Retinal pigment epithelial cell (primary cell): Measurements from ENCODE around the gene PCID2.

Experiments
- DNase-seq: peaks from one replicate; pipeline ENCODE4 v3.0.0-alpha.2; 2010; ENCODE audit warnings: low read depth
- H3K4me3 ChIP-seq: 2 replicates; pipeline ENCODE4 v1.5.1; 2011; ENCODE audit warnings: mild to moderate bottlenecking, low read length, control low read depth, moderate library complexity
- TF ChIP-seq, protein P1 (sequence below): conservative IDR thresholded peaks from 2 replicates; pipeline ENCODE4 v1.5.1; 2011; ENCODE audit warnings: low read depth, low read length, control low read depth, inconsistent platforms

Gene PCID2

DNA sequence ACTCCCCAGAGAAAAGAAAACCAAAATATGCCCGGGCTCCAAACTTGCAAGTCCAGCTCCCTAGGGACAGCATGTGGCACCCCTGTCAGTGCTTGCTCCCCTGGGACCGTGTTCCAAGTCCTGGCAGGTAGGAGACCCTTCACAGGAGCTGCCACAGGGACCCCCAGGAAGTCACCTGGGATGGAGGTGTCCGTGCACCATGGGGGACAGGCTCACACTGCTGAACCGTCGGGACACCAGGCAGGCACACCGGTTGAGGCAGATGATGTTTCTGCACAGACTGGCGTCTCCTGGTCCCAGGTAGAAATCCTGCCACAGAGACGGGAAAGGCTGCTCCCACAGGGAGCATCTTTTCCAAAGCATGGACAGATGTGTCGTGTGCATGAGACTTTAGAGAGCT is 61.7 kb downstream of the PCID2 start:
- no peak overlapping the region for H3K4me3 ChIP-seq
- TF ChIP-seq, protein P1, sequence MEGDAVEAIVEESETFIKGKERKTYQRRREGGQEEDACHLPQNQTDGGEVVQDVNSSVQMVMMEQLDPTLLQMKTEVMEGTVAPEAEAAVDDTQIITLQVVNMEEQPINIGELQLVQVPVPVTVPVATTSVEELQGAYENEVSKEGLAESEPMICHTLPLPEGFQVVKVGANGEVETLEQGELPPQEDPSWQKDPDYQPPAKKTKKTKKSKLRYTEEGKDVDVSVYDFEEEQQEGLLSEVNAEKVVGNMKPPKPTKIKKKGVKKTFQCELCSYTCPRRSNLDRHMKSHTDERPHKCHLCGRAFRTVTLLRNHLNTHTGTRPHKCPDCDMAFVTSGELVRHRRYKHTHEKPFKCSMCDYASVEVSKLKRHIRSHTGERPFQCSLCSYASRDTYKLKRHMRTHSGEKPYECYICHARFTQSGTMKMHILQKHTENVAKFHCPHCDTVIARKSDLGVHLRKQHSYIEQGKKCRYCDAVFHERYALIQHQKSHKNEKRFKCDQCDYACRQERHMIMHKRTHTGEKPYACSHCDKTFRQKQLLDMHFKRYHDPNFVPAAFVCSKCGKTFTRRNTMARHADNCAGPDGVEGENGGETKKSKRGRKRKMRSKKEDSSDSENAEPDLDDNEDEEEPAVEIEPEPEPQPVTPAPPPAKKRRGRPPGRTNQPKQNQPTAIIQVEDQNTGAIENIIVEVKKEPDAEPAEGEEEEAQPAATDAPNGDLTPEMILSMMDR: no peak
- DNase-seq: no peak

DNA sequence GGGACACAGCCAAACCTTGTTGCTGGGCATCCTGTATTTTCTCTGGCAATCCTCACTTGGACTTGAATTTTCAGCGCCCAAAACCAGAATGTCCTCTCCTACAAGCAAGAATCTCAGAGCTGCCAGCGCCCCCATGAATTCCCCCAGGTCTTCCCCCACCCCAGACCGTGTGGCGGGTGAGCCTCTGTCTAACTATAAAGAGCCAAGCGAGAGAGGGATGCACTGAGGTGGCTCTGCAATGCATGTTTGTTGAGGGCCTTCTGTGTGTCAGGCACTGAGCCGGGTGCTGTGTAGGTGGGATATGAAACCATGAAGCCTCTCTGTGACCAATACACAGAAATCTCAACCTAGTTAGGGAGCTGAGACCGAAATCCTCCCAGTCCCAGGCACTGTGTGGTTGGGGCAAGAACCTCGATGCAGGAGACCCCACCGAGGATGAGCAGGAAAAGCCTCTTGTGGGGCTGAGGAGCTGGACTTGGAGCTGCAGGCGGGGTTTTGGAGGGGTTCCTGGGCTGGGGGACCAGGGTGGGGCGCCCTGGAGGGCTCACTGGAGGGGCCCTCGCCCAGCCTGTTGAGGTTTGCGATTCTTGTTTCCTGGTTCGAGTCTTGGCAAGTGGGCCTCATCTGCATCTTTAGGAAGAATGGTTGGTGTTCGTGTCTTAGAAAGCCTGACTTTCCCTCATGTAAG is 62.4 kb downstream of the PCID2 start:
- DNase-seq: no peak
- TF ChIP-seq, protein P1: no peak
- H3K4me3 ChIP-seq: no peak overlapping the region

DNA sequence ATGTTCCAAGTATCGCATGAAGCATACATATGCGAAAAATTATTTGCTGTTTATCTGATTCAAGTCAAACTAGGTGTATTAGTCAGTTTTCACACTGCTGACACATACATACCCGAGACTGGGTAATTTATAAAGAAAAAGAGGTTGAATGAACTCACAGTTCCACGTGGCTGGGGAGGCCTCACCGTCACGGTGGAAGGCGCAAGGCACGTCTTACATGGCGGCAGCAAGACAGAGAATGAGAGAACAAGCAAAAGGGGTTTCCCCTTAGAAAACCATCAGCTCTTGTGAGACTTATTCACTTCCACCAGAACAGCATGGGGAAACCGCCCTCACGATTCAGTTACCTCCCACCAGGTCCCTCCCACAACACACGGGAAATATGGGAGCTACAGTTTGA is 63.0 kb downstream of the PCID2 start:
- TF ChIP-seq, protein P1: no peak
- no peak overlapping the region for H3K4me3 ChIP-seq
- DNase-seq: no peak

DNA sequence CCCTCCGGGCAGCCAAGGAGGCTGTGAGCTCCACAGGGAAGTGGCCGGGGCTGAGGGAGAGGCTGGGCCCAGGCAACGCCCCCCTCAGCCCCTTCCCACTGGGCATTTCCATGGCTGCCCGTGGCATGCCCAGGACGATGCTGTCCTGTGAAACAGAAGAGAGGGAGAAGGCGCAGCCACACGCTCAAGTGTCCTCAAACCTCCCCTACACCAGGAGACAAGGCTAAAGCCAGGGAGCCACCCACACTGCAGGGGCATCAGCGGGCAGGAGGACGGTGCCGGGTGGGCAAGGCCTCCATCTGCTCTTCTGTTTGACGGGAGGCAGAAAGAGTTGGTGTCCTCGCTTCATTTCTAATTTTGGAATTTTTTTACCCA is 64.2 kb downstream of the PCID2 start:
- no peak overlapping the region for H3K4me3 ChIP-seq
- TF ChIP-seq, protein P1: no peak
- DNase-seq: no peak

DNA sequence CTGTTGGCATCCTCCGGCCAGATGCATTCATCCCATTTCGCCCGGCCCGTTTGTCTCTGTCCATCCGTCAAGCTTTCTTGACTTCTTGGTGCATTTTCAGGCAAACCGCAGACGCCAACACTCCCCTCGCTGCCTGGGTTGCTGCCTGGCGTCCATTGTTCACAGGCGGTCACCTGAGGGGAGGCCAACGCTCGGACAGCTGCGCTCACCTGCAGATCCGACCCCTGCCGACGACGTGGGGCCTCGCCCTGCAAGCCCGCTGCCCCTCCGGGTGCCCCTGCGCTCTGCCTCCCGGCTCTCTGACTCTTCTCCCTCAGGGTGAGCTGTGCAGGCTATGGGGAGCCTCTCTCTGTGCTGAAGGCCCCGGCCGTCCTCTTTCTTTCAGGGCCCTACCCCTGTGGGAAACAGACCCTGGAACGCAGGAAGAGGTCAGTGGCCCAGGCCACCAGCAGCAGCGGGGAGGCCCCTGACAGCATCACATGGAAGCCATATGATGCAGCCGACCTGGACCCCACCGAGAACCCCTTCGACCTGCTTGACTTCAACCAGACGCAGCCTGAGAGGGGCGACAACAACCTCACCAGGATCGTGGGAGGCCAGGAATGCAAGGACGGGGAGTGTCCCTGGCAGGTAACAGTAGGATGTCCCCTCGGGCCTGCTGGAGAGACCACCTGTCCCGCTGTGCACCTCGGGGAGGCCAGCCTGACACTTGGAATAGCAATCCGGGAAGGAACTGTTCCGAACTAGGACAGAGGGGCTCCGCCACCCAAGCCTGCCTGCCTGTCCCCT is 64.8 kb downstream of the PCID2 start:
- DNase-seq: no peak
- TF ChIP-seq, protein P1: no peak
- no peak overlapping the region for H3K4me3 ChIP-seq

DNA sequence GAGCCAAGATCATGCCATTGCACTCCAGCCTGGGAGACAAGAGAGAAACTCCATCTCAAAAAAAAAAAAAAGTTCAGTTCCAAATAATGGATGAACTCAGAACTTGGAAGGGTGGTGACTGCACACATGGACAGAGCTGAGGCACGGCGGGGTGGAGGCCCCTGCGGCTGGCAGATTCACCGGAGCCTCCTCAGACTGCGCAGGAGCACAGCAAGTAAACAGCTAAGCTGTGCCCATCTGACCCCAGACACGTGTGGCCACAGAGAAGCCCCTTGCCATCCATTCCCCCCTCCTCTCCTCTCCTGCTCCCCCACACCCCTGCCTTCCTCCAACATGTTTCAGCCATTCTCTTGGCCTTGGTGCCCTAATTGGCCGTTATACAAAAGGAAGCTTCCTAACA is 65.6 kb downstream of the PCID2 start:
- TF ChIP-seq, protein P1: no peak
- no peak for DNase-seq
- no peak overlapping the region for H3K4me3 ChIP-seq

DNA sequence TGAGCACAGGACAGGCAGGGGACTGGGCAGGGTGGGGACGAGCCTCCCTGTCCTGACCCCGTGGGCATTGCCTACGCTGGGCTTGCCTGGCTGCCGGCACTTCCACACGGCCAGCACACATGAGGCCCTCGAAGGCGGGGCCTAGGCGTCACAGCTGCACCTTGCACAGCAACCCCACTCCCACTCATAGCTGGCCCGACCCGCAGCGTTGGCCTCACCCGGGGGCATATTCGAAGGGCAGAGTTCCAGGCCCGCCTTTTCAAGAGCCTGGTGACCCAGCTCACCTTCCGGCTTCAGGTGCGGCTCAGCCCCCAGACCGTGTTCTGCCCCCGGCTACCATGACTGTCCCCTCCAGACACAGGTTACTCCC is 66.9 kb downstream of the PCID2 start:
- DNase-seq: no peak
- no peak overlapping the region for H3K4me3 ChIP-seq
- TF ChIP-seq, protein P1: no peak
